Fibroblast of lung (primary cell): Measurements from ENCODE around the gene CSF2. TPM values are rescaled to one million over a fixed set of nuclear protein-coding genes. Genes with fewer than 3 reads are reported as not detected.

Experiments used
- DNase-seq, 2 donors: peaks; one replicate each; pipeline versions ENCODE4 v3.0.0 to v3.0.0-alpha.2; 2010; ENCODE audit warnings: low read depth in 2 of 2
- H2AFZ ChIP-seq: 2 replicates; pipeline ENCODE4 v1.5.1; 2012; ENCODE audit warnings: low read length, control low read depth, inconsistent platforms
- H3K27ac ChIP-seq: 2 replicates; pipeline ENCODE4 v1.5.1; 2011; ENCODE audit warnings: low read length, control low read depth; ENCODE audit not compliant: insufficient read depth
- H3K27me3 ChIP-seq: 2 replicates; pipeline ENCODE4 v1.5.1; 2011; ENCODE audit warnings: mild to moderate bottlenecking, low read length; ENCODE audit not compliant: control insufficient read depth, insufficient read depth
- H3K36me3 ChIP-seq: 2 replicates; pipeline ENCODE4 v1.5.1; 2011; ENCODE audit warnings: low read length; ENCODE audit not compliant: control insufficient read depth, insufficient read depth
- H3K4me1 ChIP-seq: 2 replicates; pipeline ENCODE4 v1.5.1; 2011; ENCODE audit warnings: low read length; ENCODE audit not compliant: control insufficient read depth, insufficient read depth; ENCODE audit errors: extremely low read depth
- H3K4me2 ChIP-seq: 2 replicates; pipeline ENCODE4 v1.5.1; 2011; ENCODE audit warnings: low read length, control low read depth; ENCODE audit not compliant: insufficient read depth; ENCODE audit errors: extremely low read depth
- H3K4me3 ChIP-seq, 4 experiments: fragments of 200-600 bp in 1 of 4; sonication (generic) in 1 of 4; replicated peaks in 1 of 4; 2 replicates each; pipeline ENCODE4 v1.5.1; 2011 to 2016; ENCODE audit warnings: low read length in 4 of 4, low read depth in 3 of 4, mild to moderate bottlenecking in 3 of 4, control low read depth in 2 of 4, inconsistent platforms in 1 of 4, mixed read lengths in 1 of 4; ENCODE audit not compliant: insufficient read depth in 1 of 4; ENCODE audit errors: control extremely low read depth in 1 of 4
- H3K79me2 ChIP-seq: 2 replicates; pipeline ENCODE4 v1.5.1; 2012; ENCODE audit warnings: mild to moderate bottlenecking, low read length, inconsistent platforms; ENCODE audit not compliant: control insufficient read depth, insufficient read depth
- H3K9ac ChIP-seq: 2 replicates; pipeline ENCODE4 v1.5.1; 2011; ENCODE audit warnings: mild to moderate bottlenecking, low read length, control low read depth; ENCODE audit not compliant: insufficient read depth
- H3K9me3 ChIP-seq: 2 replicates; pipeline ENCODE4 v1.5.1; 2012; ENCODE audit warnings: low read depth, low read length; ENCODE audit not compliant: control insufficient read depth, insufficient read depth
- H4K20me1 ChIP-seq: 2 replicates; pipeline ENCODE4 v1.5.1; 2011; ENCODE audit warnings: low read length; ENCODE audit not compliant: control insufficient read depth, insufficient read depth; ENCODE audit errors: extremely low read depth
- CTCF ChIP-seq, 2 donors: IDR thresholded peaks in 1 of 2; conservative IDR thresholded peaks in 1 of 2; 1 replicate in 1 of 2; 2 replicates in 1 of 2; pipeline ENCODE4 v1.5.1; 2011 to 2012; ENCODE audit warnings: low read length in 2 of 2, control low read depth in 1 of 2, inconsistent platforms in 1 of 2, low read depth in 1 of 2, mild to moderate bottlenecking in 1 of 2
- EZH2 ChIP-seq: IDR thresholded peaks from 2 replicates; pipeline ENCODE4 v1.5.1; 2012; ENCODE audit warnings: low read length, control low read depth, mild to moderate bottlenecking; ENCODE audit errors: missing control alignments
- polyA plus RNA-seq, 2 donors: library from polyadenylated mRNA; depleted of rRNA in 1 of 2; stranded (reverse) in 1 of 2; unstranded in 1 of 2; fragments of >200 nt; gene quantifications; 2 replicates each; pipeline ENCODE4 v1.2.1, GENCODE V29; 2011 to 2012; ENCODE audit warnings: missing spikeins in 1 of 2
- total RNA-seq: library from RNA; depleted of rRNA; stranded (reverse); fragments of >200 nt; gene quantifications from 2 replicates; pipeline ENCODE4 v1.2.1, GENCODE V29; 2014

The CSF2 gene
- total and polyA plus RNA-seq, 2 donors (not counting 1 experiment from before 2014, with no cell fraction given), result 0.09 to 0.66 TPM

DNA sequence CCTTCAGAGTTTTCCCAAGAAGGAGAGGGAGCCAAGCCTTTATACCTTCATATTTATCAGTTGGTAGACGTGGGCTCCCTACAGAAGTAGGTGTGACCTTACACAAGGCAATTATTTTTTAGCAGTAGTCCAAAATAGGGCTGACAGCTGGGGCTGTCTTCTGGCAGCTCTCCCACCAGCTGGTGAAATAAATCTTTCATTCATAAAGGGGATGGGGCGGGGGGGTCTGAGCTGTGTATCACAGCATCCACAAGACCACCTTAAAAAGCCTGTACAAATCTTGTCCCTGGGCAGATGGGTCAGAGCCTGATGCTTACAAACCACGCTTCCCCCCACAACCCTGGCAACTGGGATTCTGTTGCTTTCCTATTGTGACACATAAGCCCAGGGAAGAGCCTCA is 19.7 kb downstream of the CSF2 start:
- Histone ChIP-seq H3K27ac (no peak overlapping the region), H3K4me2 (no peak overlapping the region), H3K79me2 (no peaks in the 10 kb centered on the region), H3K9ac (no peak overlapping the region), H3K36me3 (no peaks in the 10 kb centered on the region), H2AFZ (no peak overlapping the region), H3K27me3 (no peaks in the 10 kb centered on the region), H3K4me3 (no peak overlapping the region), H4K20me1 (no peaks in the 10 kb centered on the region), H3K4me1 (peaks cover 23% of the 10 kb centered on the region), H3K9me3 (no peaks in the 10 kb centered on the region)
- TF ChIP-seq CTCF (conservative IDR thresholded peaks at IDR 0.05 in 1 of 2, IDR thresholded peaks at IDR 0.05 in 1 of 2; ENCODE audit: low read depth in 1 of 2, low read length in 2 of 2) (no peak), EZH2 (no peak)
- DNase-seq, result no peak

GRCh38 chr5:132094393-132095076 is 20.9 kb downstream of the CSF2 start:
- peak overlapping the region; percentile 92 for H3K27ac ChIP-seq
- H3K9me3 ChIP-seq, result no peaks in the 10 kb centered on the region
- H3K36me3 ChIP-seq, result no peaks in the 10 kb centered on the region
- H3K4me3 ChIP-seq, result no peak overlapping the region
- H4K20me1 ChIP-seq, result no peaks in the 10 kb centered on the region
- TF ChIP-seq CTCF (conservative IDR thresholded peaks at IDR 0.05 in 1 of 2, IDR thresholded peaks at IDR 0.05 in 1 of 2; ENCODE audit: low read depth in 1 of 2, low read length in 2 of 2), result no peak
- TF ChIP-seq EZH2, result no peak
- H3K4me2 ChIP-seq, result peak overlapping the region; percentile 68
- H3K9ac ChIP-seq, result no peak overlapping the region
- DNase-seq, result peak; percentile 90 to 98
- peaks cover 25% of the 10 kb centered on the region for H3K4me1 ChIP-seq
- no peaks in the 10 kb centered on the region for H3K27me3 ChIP-seq
- no peaks in the 10 kb centered on the region for H3K79me2 ChIP-seq
- H2AFZ ChIP-seq, result no peak overlapping the region

DNA sequence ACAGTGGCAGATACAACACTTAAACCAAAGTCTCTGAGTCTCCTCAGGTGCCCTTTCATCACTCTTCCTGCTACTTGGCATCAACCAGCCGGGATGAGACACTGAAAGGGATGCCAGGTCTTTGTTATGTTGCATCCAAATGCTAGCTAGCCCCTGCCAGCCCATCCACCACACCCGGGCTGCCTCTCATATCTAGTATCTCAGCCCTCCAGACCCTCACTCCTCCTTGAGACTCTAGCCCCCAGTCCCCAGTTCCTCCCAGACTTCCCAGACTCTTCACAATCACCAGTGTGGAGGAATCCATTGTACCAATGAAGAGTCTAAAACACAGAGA is 21.5 kb downstream of the CSF2 start:
- Histone ChIP-seq H3K9me3 (no peaks in the 10 kb centered on the region), H3K79me2 (no peaks in the 10 kb centered on the region), H3K36me3 (no peaks in the 10 kb centered on the region), H4K20me1 (no peaks in the 10 kb centered on the region), H3K4me2 (peak overlapping the region; percentile 68), H3K27ac (peak overlapping the region; percentile 92), H2AFZ (no peak overlapping the region), H3K9ac (no peak overlapping the region), H3K4me3 (no peak overlapping the region), H3K27me3 (no peaks in the 10 kb centered on the region), H3K4me1 (peaks cover 20% of the 10 kb centered on the region)
- TF ChIP-seq EZH2 (no peak), CTCF (conservative IDR thresholded peaks at IDR 0.05 in 1 of 2, IDR thresholded peaks at IDR 0.05 in 1 of 2; ENCODE audit: low read depth in 1 of 2, low read length in 2 of 2) (no peak)
- DNase-seq, result no peak
